Tibial nerve (tissue), 4 donors: ENCODE measurements around the gene DNAJC13. TPM values are rescaled to one million over a fixed set of nuclear protein-coding genes. Genes with fewer than 3 reads are reported as not detected.
"Not testable (repeated sequence)": the region's sequence is repeated elsewhere in the genome, so short reads cannot be mapped to it uniquely, and the experiment has no call there.

Experiments used
- DNase-seq, 2 donors: peaks; one replicate each; pipeline ENCODE4 v3.0.0-alpha.2; 2019; ENCODE audit warnings: low spot score in 2 of 2
- H3K27ac ChIP-seq, 4 donors: fragments of 200-600 bp; sonication (generic) in 3 of 4; one replicate each; pipeline ENCODE4 v1.5.1; 2017 to 2019; ENCODE audit warnings: mild to moderate bottlenecking in 1 of 4
- H3K27me3 ChIP-seq, 2 donors: fragments of 200-600 bp; sonication (generic) in 1 of 2; one replicate each; pipeline versions ENCODE4 v1.5.1 to v1.6.0; 2017 to 2019
- H3K36me3 ChIP-seq, 3 donors: fragments of 200-600 bp; sonication (generic); one replicate each; pipeline ENCODE4 v1.5.1; 2018 to 2019
- H3K4me1 ChIP-seq, 4 donors: fragments of 200-600 bp; sonication (generic) in 3 of 4; one replicate each; pipeline ENCODE4 v1.5.1; 2017 to 2019
- H3K4me3 ChIP-seq, 4 donors: fragments of 200-600 bp; sonication (generic) in 3 of 4; one replicate each; pipeline ENCODE4 v1.5.1; 2017 to 2019; ENCODE audit warnings: mild to moderate bottlenecking in 1 of 4, moderate library complexity in 1 of 4
- H3K9me3 ChIP-seq, 4 donors: fragments of 200-600 bp; sonication (generic) in 3 of 4; one replicate each; pipeline ENCODE4 v1.5.1; 2017 to 2019
- CTCF ChIP-seq, 5 experiments: fragments of 200-600 bp in 3 of 5; fragments of 450-650 bp in 2 of 5; sonication (generic) in 3 of 5; IDR thresholded peaks; one replicate each; pipeline ENCODE4 v1.5.1; 2016 to 2019; ENCODE audit warnings: antibody characterized with exemption in 5 of 5, mild to moderate bottlenecking in 3 of 5, moderate library complexity in 2 of 5
- EP300 ChIP-seq, 2 donors: sonication (generic); formaldehyde crosslinking; IDR thresholded peaks; one replicate each; pipeline ENCODE4 v1.6.1; 2017; ENCODE audit warnings: antibody characterized with exemption in 2 of 2, mild to moderate bottlenecking in 1 of 2
- POLR2A ChIP-seq, 2 donors: fragments of 450-650 bp; IDR thresholded peaks; one replicate each; pipeline ENCODE4 v1.6.1; 2017; ENCODE audit warnings: antibody characterized with exemption in 2 of 2, mild to moderate bottlenecking in 2 of 2, moderate library complexity in 2 of 2
- WGBS, 2 donors: methylation state at CpG; one replicate each; pipeline ENCODE4 v1.1.5; 2018; 5-methylcytosine and 5-hydroxymethylcytosine counted together
- total RNA-seq, 4 donors: library from RNA; depleted of rRNA; stranded (reverse); fragments of >200 nt; gene quantifications; one replicate each; pipeline ENCODE4 v1.1.0, GENCODE V29; 2016

DNAJC13 gene
- 10 to 100 TPM; 43.3 to 62.8 (median 56.0) TPM for total RNA-seq

GRCh38 chr3:132416807-132417694 is at the start of gene DNAJC13:
DNAJC13 (plus strand) TSS chr3:132417502; CDS start chr3:132434551, 17,049 bp downstream.
- Histone ChIP-seq H3K4me3 (peak within 1 kb of the TSS; percentile 81 to 100 (median 95)), H3K27ac (peak within 1 kb of the TSS; percentile 86 to 96 (median 91)), H3K27me3 (no peaks in the 10 kb centered on the region), H3K36me3 (peaks cover 0 to 15% (median 0%) of the 10 kb centered on the region in 3 donors), H3K4me1 (peaks cover 0 to 43% (median 14%) of the 10 kb centered on the region in 4 donors), H3K9me3 (no peaks in the 10 kb centered on the region)
- TF ChIP-seq EP300 (IDR thresholded peaks at IDR 0.05) = peak; percentile 42 to 92
- peak in 1 of 5 experiments; percentile 19 for TF ChIP-seq CTCF (IDR thresholded peaks at IDR 0.05)
- peak in 1 of 2 donors; percentile 67 for TF ChIP-seq POLR2A (IDR thresholded peaks at IDR 0.05)
- WGBS, 2 donors = 2% methylated on average over 37 to 45 of the region's 63 CpGs
- peak; percentile 85 to 92 for DNase-seq

GRCh38 chr3:132368515-132368914 is 48.8 kb upstream of the DNAJC13 start:
- Histone ChIP-seq H3K9me3 (no peaks in the 10 kb centered on the region), H3K4me1 (no peaks in the 10 kb centered on the region), H3K36me3 (no peaks in the 10 kb centered on the region), H3K4me3 (no peak overlapping the region), H3K27me3 (no peaks in the 10 kb centered on the region), H3K27ac (no peak overlapping the region)
- no peak for TF ChIP-seq CTCF (IDR thresholded peaks at IDR 0.05)
- no peak for TF ChIP-seq EP300 (IDR thresholded peaks at IDR 0.05)
- no peak for TF ChIP-seq POLR2A (IDR thresholded peaks at IDR 0.05)
- DNase-seq = no peak
- 86 to 90% methylated on average over 2 of the region's 2 CpGs for WGBS, 2 donors

- H3K9me3 ChIP-seq = no peaks in the 10 kb centered on the region
- H3K27ac ChIP-seq = no peak overlapping the region
- no peak overlapping the region for H3K4me3 ChIP-seq
- H3K36me3 ChIP-seq = no peaks in the 10 kb centered on the region
- no peaks in the 10 kb centered on the region for H3K4me1 ChIP-seq
- TF ChIP-seq POLR2A (IDR thresholded peaks at IDR 0.05) (no peak), CTCF (IDR thresholded peaks at IDR 0.05) (no peak), EP300 (IDR thresholded peaks at IDR 0.05) (no peak)
- no peaks in the 10 kb centered on the region for H3K27me3 ChIP-seq
- DNase-seq = no peak
These were observed 48.3 kb upstream of the DNAJC13 start for GRCh38 chr3:132368962-132369361.

- not testable (repeated sequence) for H3K4me3 ChIP-seq, H3K4me1 ChIP-seq, H3K27me3 ChIP-seq, H3K27ac ChIP-seq, H3K36me3 ChIP-seq, DNase-seq, H3K9me3 ChIP-seq
- WGBS, 2 donors = 95% methylated on average over 25 of the region's 25 CpGs
These were observed 40.4 kb upstream of the DNAJC13 start for GRCh38 chr3:132376945-132377354.

GRCh38 chr3:132378048-132378762 is 39.1 kb upstream of the DNAJC13 start:
- 83% methylated on average over 2 of the region's 2 CpGs for WGBS, 2 donors
- Histone ChIP-seq H3K27ac (no peak overlapping the region), H3K4me1 (no peaks in the 10 kb centered on the region), H3K27me3 (no peaks in the 10 kb centered on the region), H3K36me3 (no peaks in the 10 kb centered on the region), H3K9me3 (no peaks in the 10 kb centered on the region), H3K4me3 (no peak overlapping the region)
- DNase-seq = no peak
- TF ChIP-seq POLR2A (IDR thresholded peaks at IDR 0.05) = no peak
- TF ChIP-seq CTCF (IDR thresholded peaks at IDR 0.05) = no peak
- no peak for TF ChIP-seq EP300 (IDR thresholded peaks at IDR 0.05)
